Mucosa of descending colon (tissue), 3 donors: Measurements from ENCODE around the gene FIGNL1. TPM values are rescaled to one million over a fixed set of nuclear protein-coding genes. Genes with fewer than 3 reads are reported as not detected.
A peak's percentile ranks its signal among the peaks of the same experiment; 100 is the strongest.

Experiments
- ATAC-seq: fragments of 200-7000 bp; cut with Tn5 transposase; one replicate; pipeline ENCODE4 v1.9.1; 2020; ENCODE audit warnings: mild to moderate bottlenecking, moderate library complexity
- DNase-seq, 3 donors: peaks; one replicate each; pipeline ENCODE4 v3.0.0-alpha.2; 2020
- H3K36me3 ChIP-seq: fragments of 200-600 bp; one replicate; pipeline ENCODE4 v1.8.0; 2021; ENCODE audit warnings: low read depth, mild to moderate bottlenecking
- H3K4me1 ChIP-seq: fragments of 200-600 bp; one replicate; pipeline ENCODE4 v1.8.0; 2021; ENCODE audit warnings: low read depth, mild to moderate bottlenecking
- H3K4me3 ChIP-seq: fragments of 200-600 bp; one replicate; pipeline ENCODE4 v1.8.0; 2021; ENCODE audit warnings: mild to moderate bottlenecking
- H3K9me3 ChIP-seq: fragments of 200-600 bp; one replicate; pipeline ENCODE4 v1.8.0; 2021; ENCODE audit warnings: mild to moderate bottlenecking
- intact Hi-C, 2 donors: fragments of 100-400 bp; cut with DNase I in 1 of 2; cut with micrococcal nuclease in 1 of 2; formaldehyde crosslinking; loops; one replicate each; pipeline versions ENCODE4 v1.11.0 to v1.11.1; 2022; cut with DNase I, micrococcal nuclease
- total RNA-seq, 3 donors: library from RNA; stranded (reverse); fragmentation: NEBNext Ultra II Directional in 2 of 3; extraction: Animal tissue kit (Norgen Biotek cat#: 25700) in 2 of 3; gene quantifications; one replicate each; pipeline versions ENCODE4 v1.2.1 to v1.2.4, GENCODE V29; 2021 to 2023
- TF ChIP-seq, protein P1 (sequence below): fragments of 200-600 bp; IDR thresholded peaks from one replicate; pipeline ENCODE4 v1.8.0; 2022; ENCODE audit warnings: antibody characterized with exemption, mild to moderate bottlenecking
- donor health status: DM: no; HTN: no; CAD: no; lungs with moderate emphysema.
- donor health status: DM: no; HTN: no; CAD: no.
- donor health status: DM: no; HTN: yes; CAD: no.

Gene FIGNL1
- total RNA-seq, 3 donors from 2014 or later = 5.4 to 8.5 (median 6.2) TPM

- intact Hi-C loops = no loop called here
- TF ChIP-seq, protein P1, sequence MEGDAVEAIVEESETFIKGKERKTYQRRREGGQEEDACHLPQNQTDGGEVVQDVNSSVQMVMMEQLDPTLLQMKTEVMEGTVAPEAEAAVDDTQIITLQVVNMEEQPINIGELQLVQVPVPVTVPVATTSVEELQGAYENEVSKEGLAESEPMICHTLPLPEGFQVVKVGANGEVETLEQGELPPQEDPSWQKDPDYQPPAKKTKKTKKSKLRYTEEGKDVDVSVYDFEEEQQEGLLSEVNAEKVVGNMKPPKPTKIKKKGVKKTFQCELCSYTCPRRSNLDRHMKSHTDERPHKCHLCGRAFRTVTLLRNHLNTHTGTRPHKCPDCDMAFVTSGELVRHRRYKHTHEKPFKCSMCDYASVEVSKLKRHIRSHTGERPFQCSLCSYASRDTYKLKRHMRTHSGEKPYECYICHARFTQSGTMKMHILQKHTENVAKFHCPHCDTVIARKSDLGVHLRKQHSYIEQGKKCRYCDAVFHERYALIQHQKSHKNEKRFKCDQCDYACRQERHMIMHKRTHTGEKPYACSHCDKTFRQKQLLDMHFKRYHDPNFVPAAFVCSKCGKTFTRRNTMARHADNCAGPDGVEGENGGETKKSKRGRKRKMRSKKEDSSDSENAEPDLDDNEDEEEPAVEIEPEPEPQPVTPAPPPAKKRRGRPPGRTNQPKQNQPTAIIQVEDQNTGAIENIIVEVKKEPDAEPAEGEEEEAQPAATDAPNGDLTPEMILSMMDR = no peak
- DNase-seq = peak in 2 of 3 donors; percentile 35 to 53
Observed at GRCh38 chr7:50454968-50455367, 4.8 kb upstream of the FIGNL1 start.

GRCh38 chr7:50450590-50451032 lies 461 bp upstream of the FIGNL1 start:
- Histone ChIP-seq H3K4me3 (peak overlapping the region; percentile 18), H3K4me1 (peaks cover 7% of the 10 kb centered on the region), H3K9me3 (no peaks in the 10 kb centered on the region), H3K36me3 (no peaks in the 10 kb centered on the region)
- TF ChIP-seq, protein P1 = no peak
- intact Hi-C loops = no loop called here
- DNase-seq (peak; percentile 34 to 66 (median 57)), ATAC-seq (peak; percentile 6)

More at GRCh38 chr7:50454968-50455367, 4.8 kb upstream of the FIGNL1 start:
- no peak overlapping the region for H3K4me3 ChIP-seq
- no peaks in the 10 kb centered on the region for H3K36me3 ChIP-seq
- H3K4me1 ChIP-seq = no peaks in the 10 kb centered on the region
- H3K9me3 ChIP-seq = no peaks in the 10 kb centered on the region
- peak; percentile 57 for ATAC-seq

DNA sequence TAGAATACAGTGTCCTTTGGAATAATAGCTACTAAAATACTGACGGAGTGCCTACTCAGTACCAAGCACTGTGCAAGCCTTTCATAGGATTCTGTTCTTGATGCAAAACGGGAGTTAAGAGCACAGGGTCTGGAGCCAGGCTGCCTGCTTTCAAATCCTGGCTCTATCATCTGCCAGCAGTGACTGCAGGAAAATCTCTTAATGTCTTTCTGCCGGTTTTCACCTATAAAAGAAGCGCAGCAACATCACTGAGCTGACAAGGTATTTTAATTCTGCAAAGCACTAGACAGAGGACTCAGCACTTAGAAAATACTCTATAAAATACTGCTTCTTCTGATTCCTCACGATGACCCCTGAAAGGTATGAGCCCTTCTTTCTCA lies 659 bp downstream of the FIGNL1 start:
- intact Hi-C loops = no loop called here

DNA sequence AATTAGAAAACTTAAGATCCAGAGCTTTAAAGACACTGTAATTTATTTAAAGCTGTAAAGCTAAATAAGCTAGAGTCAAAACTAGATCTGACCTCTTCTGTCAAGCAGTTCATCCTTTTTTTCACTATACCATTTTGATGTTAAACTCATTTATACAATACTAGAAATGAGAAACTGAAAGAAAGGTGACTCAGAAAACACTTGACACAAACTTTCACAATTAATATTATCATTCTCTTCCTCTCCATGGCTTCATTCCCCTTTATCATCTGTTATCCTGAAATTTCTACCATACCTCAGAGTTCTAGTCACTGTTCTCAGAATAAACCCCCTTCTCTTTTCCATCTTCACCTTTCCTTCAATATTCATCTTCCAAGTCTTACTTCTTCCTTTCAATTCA lies 1.3 kb downstream of the FIGNL1 start:
- ATAC-seq = no peak
- no peak overlapping the region for H3K4me3 ChIP-seq
- no peaks in the 10 kb centered on the region for H3K9me3 ChIP-seq
- peaks cover 7% of the 10 kb centered on the region for H3K4me1 ChIP-seq
- intact Hi-C loops = no loop called here
- TF ChIP-seq, protein P1 = no peak
- DNase-seq = no peak
- H3K36me3 ChIP-seq = no peaks in the 10 kb centered on the region

More for the DNA sequence above, 659 bp downstream of the FIGNL1 start:
- no peaks in the 10 kb centered on the region for H3K36me3 ChIP-seq
- H3K4me3 ChIP-seq = peak overlapping the region; percentile 18
- TF ChIP-seq, protein P1 = no peak
- H3K4me1 ChIP-seq = peaks cover 7% of the 10 kb centered on the region
- no peak for ATAC-seq
- no peak for DNase-seq
- no peaks in the 10 kb centered on the region for H3K9me3 ChIP-seq

- no peaks in the 10 kb centered on the region for H3K36me3 ChIP-seq
- intact Hi-C loops = no loop called here
- ATAC-seq (no peak), DNase-seq (no peak)
- H3K4me3 ChIP-seq = no peak overlapping the region
- no peaks in the 10 kb centered on the region for H3K9me3 ChIP-seq
- TF ChIP-seq, protein P1 = no peak
- H3K4me1 ChIP-seq = peaks cover 7% of the 10 kb centered on the region
Observed at GRCh38 chr7:50446542-50446960, 3.6 kb downstream of the FIGNL1 start.
